Measurements from ENCODE around the gene COX6A2. TPM values are rescaled to one million over a fixed set of nuclear protein-coding genes. Genes with fewer than 3 reads are reported as not detected.

COX6A2 gene
- polyA plus RNA-seq, 1 donor = 7.8 TPM

DNA sequence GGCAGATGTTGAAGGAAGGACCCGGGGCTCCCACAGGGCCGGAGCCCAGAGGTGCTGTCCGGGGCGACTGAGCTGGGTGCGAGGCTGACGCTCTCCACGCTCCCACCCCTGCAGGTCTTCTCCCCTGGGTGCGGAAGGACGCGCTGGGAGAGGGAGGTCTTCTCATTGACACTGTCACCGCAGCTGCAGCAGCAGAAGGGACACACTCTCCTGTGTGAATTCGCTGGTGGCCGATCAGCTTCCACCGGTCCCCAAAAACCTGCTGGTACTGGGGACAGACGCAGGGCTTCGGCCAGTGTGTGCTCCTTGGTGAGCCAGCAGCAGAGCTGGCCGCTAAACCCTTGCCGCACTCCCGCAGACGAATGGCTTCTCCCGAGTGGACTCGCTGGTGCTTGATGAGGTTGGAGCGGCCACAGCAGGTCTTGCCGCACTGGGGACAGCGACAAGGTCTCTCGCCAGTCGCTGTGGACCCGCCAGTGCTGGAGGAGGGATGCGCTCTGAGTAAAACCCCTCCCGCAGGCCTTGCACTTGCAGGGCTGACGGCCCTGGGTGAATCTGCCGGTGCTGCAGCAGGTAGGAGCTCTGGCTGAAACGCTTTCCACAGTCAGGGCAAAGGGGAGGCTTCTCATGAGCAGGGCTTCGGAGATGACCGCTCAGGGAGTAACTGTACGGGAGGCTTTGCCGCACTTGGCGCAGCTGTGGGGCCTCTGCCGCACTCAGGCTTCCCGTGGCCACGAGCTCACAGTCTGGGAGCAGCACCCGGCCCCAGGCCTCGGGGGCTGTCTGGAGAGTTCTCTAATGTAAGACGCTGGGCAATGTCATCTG is 8.3 kb upstream of the COX6A2 start:
- H3K27me3 ChIP-seq (ENCODE audit: control insufficient read depth, insufficient read depth, low read length) = no peaks in the 10 kb centered on the region
- H3K27ac ChIP-seq (ENCODE audit: low read length) = no peak overlapping the region
- peaks cover 5% of the 10 kb centered on the region for H3K36me3 ChIP-seq (ENCODE audit: control insufficient read depth, insufficient read depth, low read length)
- H3K9me3 ChIP-seq (ENCODE audit: control insufficient read depth, low read depth, low read length) = no peaks in the 10 kb centered on the region
- no peak for DNase-seq
- no peak overlapping the region for H3K4me3 ChIP-seq (ENCODE audit: low read length)
- no CpG with 5 or more reads among the region's 44 CpGs for WGBS (ENCODE audit: insufficient coverage, low lambda C conversion rate)
- H3K4me1 ChIP-seq (ENCODE audit: control insufficient read depth, insufficient read depth, low read length) = no peaks in the 10 kb centered on the region

DNA sequence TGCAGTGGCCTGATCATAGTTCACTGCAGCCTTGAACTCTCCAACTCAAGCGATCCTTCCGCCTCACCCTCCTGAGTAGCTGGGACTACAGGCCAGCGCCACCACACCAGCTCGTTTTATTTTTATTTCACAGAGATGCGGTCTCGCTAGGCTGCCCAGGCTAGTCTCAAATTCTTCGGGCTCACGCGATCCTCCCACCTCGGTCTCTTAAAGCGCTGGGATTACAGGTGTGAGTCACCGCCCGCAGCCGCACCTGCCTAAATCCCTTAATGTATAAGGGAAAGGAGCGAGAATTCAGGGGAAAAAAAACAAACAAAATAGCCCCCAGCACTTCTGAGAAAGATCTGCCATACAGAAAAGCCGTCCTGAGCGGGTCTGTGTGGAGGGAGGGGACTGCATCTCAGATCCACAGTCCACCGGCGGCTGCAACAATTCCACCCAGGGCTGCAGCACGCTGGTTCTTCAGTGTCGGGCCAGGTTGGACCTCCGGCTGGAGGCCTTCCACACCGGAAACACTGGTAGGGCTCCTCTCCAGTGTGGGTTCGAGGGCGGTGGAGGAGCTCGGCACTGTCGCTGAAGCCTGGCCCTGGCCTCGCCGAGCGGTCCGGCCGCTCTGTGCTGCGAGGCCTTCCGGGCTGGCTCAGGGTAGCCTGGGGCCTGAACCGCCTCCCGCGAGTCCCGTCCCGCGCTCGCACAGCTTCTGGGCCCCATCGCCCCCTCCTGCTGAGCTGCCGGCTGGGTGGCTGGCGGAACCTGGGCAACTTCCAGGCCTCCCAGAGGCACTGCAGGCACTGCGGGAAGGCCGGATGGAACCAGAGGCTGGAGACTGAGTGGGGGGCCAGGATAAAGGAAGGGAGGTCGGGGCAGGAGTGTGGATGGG is 7.4 kb upstream of the COX6A2 start:
- H3K27ac ChIP-seq (ENCODE audit: low read length) = no peak overlapping the region
- WGBS (ENCODE audit: insufficient coverage, low lambda C conversion rate) = no CpG with 5 or more reads among the region's 47 CpGs
- H3K4me3 ChIP-seq (ENCODE audit: low read length) = no peak overlapping the region
- H3K4me1 ChIP-seq (ENCODE audit: control insufficient read depth, insufficient read depth, low read length) = peaks cover 5% of the 10 kb centered on the region
- peaks cover 5% of the 10 kb centered on the region for H3K36me3 ChIP-seq (ENCODE audit: control insufficient read depth, insufficient read depth, low read length)
- H3K9me3 ChIP-seq (ENCODE audit: control insufficient read depth, low read depth, low read length) = no peaks in the 10 kb centered on the region
- no peak for DNase-seq
- no peaks in the 10 kb centered on the region for H3K27me3 ChIP-seq (ENCODE audit: control insufficient read depth, insufficient read depth, low read length)

DNA sequence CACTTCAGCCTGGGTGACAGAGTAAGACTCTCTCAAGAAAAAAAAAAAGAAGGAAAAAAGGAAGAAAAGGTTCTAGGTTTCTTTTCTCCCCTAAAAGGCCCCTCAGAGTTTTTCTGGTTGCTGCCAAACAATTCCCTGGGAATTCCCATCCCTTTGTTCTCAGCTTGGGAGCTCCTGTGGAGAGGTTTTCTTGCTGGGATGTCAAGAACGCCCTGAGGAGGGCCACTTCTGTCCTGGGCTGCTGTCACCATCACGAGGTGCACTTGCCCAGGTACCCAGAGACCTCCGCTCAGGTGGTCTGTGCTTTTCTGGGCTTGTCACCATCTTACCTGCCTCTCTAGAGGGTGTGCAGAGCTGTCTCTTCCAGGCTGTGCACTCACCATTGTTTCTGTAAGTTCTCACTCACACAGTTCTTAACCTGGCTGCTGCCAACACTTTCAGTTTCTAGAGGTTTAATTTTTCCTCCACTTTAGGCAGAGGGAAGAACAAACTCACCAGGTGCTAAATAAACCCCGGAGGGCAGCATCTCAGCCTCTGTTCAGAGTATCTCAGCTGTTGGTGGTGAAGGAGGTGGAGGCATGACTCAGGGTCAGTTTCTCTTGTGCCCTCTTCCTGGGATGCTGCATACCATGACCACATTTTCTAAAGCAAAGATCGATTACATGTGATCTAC is 2.4 kb upstream of the COX6A2 start:
- Histone ChIP-seq H3K9me3 (ENCODE audit: control insufficient read depth, low read depth, low read length) (peaks cover 6% of the 10 kb centered on the region), H3K27ac (ENCODE audit: low read length) (peak overlapping the region; percentile 98), H3K36me3 (ENCODE audit: control insufficient read depth, insufficient read depth, low read length) (no peaks in the 10 kb centered on the region), H3K4me3 (ENCODE audit: low read length) (no peak overlapping the region), H3K4me1 (ENCODE audit: control insufficient read depth, insufficient read depth, low read length) (peaks cover 16% of the 10 kb centered on the region), H3K27me3 (ENCODE audit: control insufficient read depth, insufficient read depth, low read length) (no peaks in the 10 kb centered on the region)
- no CpG with 5 or more reads among the region's 5 CpGs for WGBS (ENCODE audit: insufficient coverage, low lambda C conversion rate)
- peak in 1 of 2 donors; percentile 40 for DNase-seq

DNA sequence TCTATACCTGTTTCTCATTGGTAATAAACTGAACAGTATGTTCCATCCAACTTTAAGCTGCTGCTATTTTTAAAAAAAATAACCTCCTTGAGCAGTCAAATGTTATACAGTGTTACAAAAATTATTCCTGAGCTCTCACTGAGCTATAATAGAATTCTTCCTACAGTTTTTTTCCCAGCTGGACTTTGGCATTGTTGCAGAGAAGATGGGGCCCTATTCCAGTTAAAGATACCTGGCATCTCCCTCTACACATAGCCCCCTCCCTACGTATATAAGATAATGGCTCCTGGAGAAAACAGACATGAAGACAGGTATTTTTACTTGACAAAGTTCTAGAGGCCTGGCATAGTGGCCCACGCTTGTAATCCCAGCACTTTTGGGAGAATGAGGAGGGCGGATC is 1.6 kb upstream of the COX6A2 start:
- Histone ChIP-seq H3K36me3 (ENCODE audit: control insufficient read depth, insufficient read depth, low read length) (no peaks in the 10 kb centered on the region), H3K4me3 (ENCODE audit: low read length) (no peak overlapping the region), H3K27me3 (ENCODE audit: control insufficient read depth, insufficient read depth, low read length) (no peaks in the 10 kb centered on the region), H3K27ac (ENCODE audit: low read length) (peak overlapping the region; percentile 98), H3K9me3 (ENCODE audit: control insufficient read depth, low read depth, low read length) (peaks cover 6% of the 10 kb centered on the region), H3K4me1 (ENCODE audit: control insufficient read depth, insufficient read depth, low read length) (peaks cover 16% of the 10 kb centered on the region)
- WGBS (ENCODE audit: insufficient coverage, low lambda C conversion rate) = 40% methylated on average over 1 of the region's 3 CpGs
- DNase-seq = peak; percentile 74 to 85

DNA sequence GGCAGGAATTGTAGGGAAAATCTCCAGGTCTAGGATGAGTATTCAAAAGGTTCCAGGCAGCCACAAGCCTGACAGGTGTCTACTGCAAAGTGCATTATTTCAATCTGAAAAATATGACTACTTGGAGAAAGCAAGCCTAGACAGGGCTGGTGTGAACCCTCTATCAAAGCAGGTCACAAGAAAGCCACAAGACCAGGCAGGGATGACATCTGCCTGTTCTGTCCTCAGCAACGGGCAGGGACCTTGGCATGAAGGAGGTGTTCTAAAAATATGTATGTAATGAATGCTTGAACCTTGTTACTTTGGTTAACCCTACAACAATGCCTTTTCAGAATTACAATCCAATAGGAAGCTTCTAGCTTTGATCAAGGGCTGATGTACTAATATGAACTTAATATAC is 1.2 kb upstream of the COX6A2 start:
- WGBS (ENCODE audit: insufficient coverage, low lambda C conversion rate) = no CpG with 5 or more reads among the region's 1 CpG
- DNase-seq = peak; percentile 74 to 83
- H3K27me3 ChIP-seq (ENCODE audit: control insufficient read depth, insufficient read depth, low read length) = no peaks in the 10 kb centered on the region
- H3K4me3 ChIP-seq (ENCODE audit: low read length) = peak overlapping the region; percentile 75
- no peaks in the 10 kb centered on the region for H3K36me3 ChIP-seq (ENCODE audit: control insufficient read depth, insufficient read depth, low read length)
- H3K27ac ChIP-seq (ENCODE audit: low read length) = peak overlapping the region; percentile 98
- H3K9me3 ChIP-seq (ENCODE audit: control insufficient read depth, low read depth, low read length) = peaks cover 6% of the 10 kb centered on the region
- H3K4me1 ChIP-seq (ENCODE audit: control insufficient read depth, insufficient read depth, low read length) = peaks cover 16% of the 10 kb centered on the region

DNA sequence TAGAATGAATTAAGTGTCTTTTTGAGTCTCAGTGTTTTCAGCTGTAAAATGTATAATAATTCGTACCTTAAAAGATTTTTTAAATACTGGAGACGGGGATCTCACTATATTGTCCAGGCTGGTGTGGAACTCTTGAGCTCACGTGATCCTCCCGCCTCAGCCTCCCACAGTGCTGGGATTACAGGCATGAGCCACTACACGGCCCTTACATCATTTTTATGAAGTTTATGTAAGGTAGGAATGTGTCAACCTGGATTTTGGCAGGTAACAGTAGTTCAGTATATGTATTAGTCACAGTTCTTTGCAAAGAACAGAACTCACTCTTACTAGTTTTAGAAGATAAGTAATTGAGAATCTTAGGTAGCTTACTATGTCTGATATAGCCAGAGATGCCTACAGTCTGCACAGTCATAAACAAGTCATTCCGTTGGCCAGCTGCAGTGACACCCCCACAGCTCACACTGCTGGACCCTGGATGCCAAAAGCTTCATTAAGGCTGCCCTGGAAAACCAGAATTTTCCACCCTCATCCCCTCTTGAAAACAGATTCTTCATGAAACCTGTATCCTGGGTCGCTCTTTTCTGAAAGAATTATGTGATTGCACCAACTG is 583 bp upstream of the COX6A2 start:
- Histone ChIP-seq H3K27me3 (ENCODE audit: control insufficient read depth, insufficient read depth, low read length) (no peaks in the 10 kb centered on the region), H3K27ac (ENCODE audit: low read length) (peak overlapping the region; percentile 98), H3K4me1 (ENCODE audit: control insufficient read depth, insufficient read depth, low read length) (peaks cover 16% of the 10 kb centered on the region), H3K36me3 (ENCODE audit: control insufficient read depth, insufficient read depth, low read length) (no peaks in the 10 kb centered on the region), H3K4me3 (ENCODE audit: low read length) (peak overlapping the region; percentile 75), H3K9me3 (ENCODE audit: control insufficient read depth, low read depth, low read length) (peaks cover 6% of the 10 kb centered on the region)
- peak in 1 of 2 donors; percentile 43 for DNase-seq
- WGBS (ENCODE audit: insufficient coverage, low lambda C conversion rate) = no CpG with 5 or more reads among the region's 7 CpGs

DNA sequence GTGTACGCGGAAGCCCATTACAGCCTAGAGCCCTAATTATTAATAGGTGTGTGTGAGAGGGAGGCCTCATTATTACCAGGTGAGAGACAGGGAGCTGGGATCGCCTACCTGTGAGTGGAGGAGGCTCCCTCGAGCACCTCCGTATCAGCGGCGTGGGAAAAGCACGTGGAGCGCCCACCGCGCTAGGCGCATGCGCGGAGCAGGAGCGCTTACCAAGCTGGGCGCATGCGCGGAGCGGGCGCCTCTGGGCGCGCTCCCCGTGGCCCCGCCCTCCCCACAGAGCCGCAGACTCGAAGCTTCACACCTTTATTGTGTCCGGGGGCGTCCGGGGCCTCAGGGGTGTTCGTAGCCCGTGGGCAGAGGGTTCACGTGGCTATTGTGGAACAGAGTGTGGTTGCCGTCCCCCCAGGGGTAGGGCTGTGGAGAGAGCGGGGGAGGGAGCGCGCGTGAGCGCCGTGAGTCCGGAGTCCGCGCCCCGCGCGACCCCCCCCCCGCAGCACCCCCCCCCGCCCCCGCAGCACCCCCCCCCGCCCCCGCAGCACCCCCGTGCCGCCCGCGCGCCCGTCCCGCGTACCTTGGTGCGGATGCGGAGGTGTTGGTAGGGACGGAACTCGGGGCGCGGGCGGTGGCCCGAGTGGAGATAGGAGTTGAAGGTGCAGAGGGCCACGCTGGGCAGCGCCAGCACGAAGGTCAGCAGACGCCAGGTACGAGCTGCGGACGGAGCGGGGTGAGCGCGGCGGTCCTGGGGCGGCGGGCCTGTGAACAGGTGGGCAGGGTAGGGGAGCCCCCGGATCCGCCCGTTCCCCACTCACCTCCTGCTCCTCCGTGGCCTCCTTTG is 500 bp downstream of the COX6A2 start:
- Histone ChIP-seq H3K9me3 (ENCODE audit: control insufficient read depth, low read depth, low read length) (peaks cover 6% of the 10 kb centered on the region), H3K4me3 (ENCODE audit: low read length) (peak overlapping the region; percentile 75), H3K36me3 (ENCODE audit: control insufficient read depth, insufficient read depth, low read length) (no peaks in the 10 kb centered on the region), H3K4me1 (ENCODE audit: control insufficient read depth, insufficient read depth, low read length) (peaks cover 16% of the 10 kb centered on the region), H3K27ac (ENCODE audit: low read length) (peak overlapping the region; percentile 98), H3K27me3 (ENCODE audit: control insufficient read depth, insufficient read depth, low read length) (no peaks in the 10 kb centered on the region)
- no CpG with 5 or more reads among the region's 83 CpGs for WGBS (ENCODE audit: insufficient coverage, low lambda C conversion rate)
- DNase-seq = peak; percentile 70 to 80

DNA sequence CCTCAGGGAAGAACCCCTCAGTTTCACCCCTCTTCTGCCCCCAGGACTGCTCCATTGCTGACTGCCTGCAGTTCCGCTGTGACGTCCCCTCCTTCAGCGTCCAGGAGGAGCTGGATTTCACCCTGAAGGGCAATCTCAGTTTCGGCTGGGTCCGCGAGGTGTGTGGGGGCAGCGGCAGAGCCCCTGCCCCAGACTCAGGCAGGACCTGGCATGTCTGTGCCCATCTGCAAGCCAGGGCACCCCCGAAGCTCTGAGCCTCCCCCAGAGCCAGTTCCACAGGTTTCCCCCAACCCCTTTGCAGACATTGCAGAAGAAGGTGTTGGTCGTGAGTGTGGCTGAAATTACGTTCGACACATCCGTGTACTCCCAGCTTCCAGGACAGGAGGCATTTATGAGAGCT is 4.4 kb downstream of the COX6A2 start:
- no peak for DNase-seq
- no CpG with 5 or more reads among the region's 12 CpGs for WGBS (ENCODE audit: insufficient coverage, low lambda C conversion rate)
- H3K27ac ChIP-seq (ENCODE audit: low read length) = no peak overlapping the region
- peaks cover 6% of the 10 kb centered on the region for H3K9me3 ChIP-seq (ENCODE audit: control insufficient read depth, low read depth, low read length)
- no peaks in the 10 kb centered on the region for H3K27me3 ChIP-seq (ENCODE audit: control insufficient read depth, insufficient read depth, low read length)
- H3K4me3 ChIP-seq (ENCODE audit: low read length) = no peak overlapping the region
- H3K36me3 ChIP-seq (ENCODE audit: control insufficient read depth, insufficient read depth, low read length) = no peaks in the 10 kb centered on the region
- peaks cover 4% of the 10 kb centered on the region for H3K4me1 ChIP-seq (ENCODE audit: control insufficient read depth, insufficient read depth, low read length)

DNA sequence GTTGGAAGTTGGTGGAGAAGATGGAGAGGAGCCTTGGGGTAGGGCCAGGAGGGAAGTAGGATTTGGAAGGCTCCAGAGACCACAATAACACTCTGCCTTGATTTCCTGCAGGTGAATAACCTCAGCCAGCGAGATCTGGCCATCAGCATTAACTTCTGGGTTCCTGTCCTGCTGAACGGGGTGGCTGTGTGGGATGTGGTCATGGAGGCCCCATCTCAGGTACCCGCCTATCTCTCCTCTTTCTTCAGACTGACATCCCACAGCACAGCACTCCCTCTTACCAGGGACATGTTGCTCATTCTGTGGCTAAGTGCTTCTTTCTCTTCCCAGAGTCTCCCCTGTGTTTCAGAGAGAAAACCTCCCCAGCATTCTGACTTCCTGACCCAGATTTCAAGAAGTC is 4.9 kb downstream of the COX6A2 start:
- H3K36me3 ChIP-seq (ENCODE audit: control insufficient read depth, insufficient read depth, low read length) = no peaks in the 10 kb centered on the region
- H3K27me3 ChIP-seq (ENCODE audit: control insufficient read depth, insufficient read depth, low read length) = no peaks in the 10 kb centered on the region
- no peak for DNase-seq
- no peak overlapping the region for H3K4me3 ChIP-seq (ENCODE audit: low read length)
- H3K9me3 ChIP-seq (ENCODE audit: control insufficient read depth, low read depth, low read length) = peaks cover 6% of the 10 kb centered on the region
- H3K4me1 ChIP-seq (ENCODE audit: control insufficient read depth, insufficient read depth, low read length) = peaks cover 4% of the 10 kb centered on the region
- no CpG with 5 or more reads among the region's 3 CpGs for WGBS (ENCODE audit: insufficient coverage, low lambda C conversion rate)
- H3K27ac ChIP-seq (ENCODE audit: low read length) = no peak overlapping the region
